ENCODE data around the gene INPP4B.

GRCh38 chr4:142509881-142510280 lies 336.2 kb downstream of the INPP4B start:
- TF ChIP-seq CTCF (IDR thresholded peaks at IDR 0.05), result no peak
- TF ChIP-seq POLR2A (IDR thresholded peaks at IDR 0.05), result no peak

Data from testis (tissue), 2 donors.